ENCODE results near the gene NEUROD2. TPM values are rescaled to one million over a fixed set of nuclear protein-coding genes. Genes with fewer than 3 reads are reported as not detected.

NEUROD2 gene
- total and polyA plus RNA-seq, 4 donors = not detected

- DNase-seq (ENCODE audit: low spot score) = no peak
- H3K9ac ChIP-seq (ENCODE audit: low read depth in 1 of 2, low read length in 2 of 2) = no peak overlapping the region
- H3K36me3 ChIP-seq (ENCODE audit: control insufficient read depth in 4 of 4, insufficient read depth in 3 of 4, low read depth in 1 of 4, low read length in 3 of 4) = peaks cover 5 to 42% (median 12%) of the 10 kb centered on the region in 4 donors
- no peak overlapping the region for H3K27ac ChIP-seq (ENCODE audit: low read depth in 1 of 2, low read length in 2 of 2)
- no peak for TF ChIP-seq HNF4G (IDR thresholded peaks at IDR 0.05)
- TF ChIP-seq FOXA1 (IDR thresholded peaks at IDR 0.05) = no peak
- peaks cover 0 to 1% (median 0%) of the 10 kb centered on the region in 4 donors for H3K9me3 ChIP-seq (ENCODE audit: control insufficient read depth in 4 of 4, low read length in 3 of 4)
- no peak overlapping the region for H3K4me3 ChIP-seq (ENCODE audit: low read depth in 1 of 3, low read length in 3 of 3)
- 94% methylated on average over 11 of the region's 11 CpGs for WGBS
- no peaks in the 10 kb centered on the region for H3K27me3 ChIP-seq (ENCODE audit: control insufficient read depth in 4 of 4, insufficient read depth in 4 of 4, low read length in 3 of 4)
- no peaks in the 10 kb centered on the region for H3K4me1 ChIP-seq (ENCODE audit: control insufficient read depth in 4 of 4, insufficient read depth in 4 of 4, low read length in 3 of 4)
These were observed 41.4 kb downstream of the NEUROD2 start for GRCh38 chr17:39566094-39566850.

DNA sequence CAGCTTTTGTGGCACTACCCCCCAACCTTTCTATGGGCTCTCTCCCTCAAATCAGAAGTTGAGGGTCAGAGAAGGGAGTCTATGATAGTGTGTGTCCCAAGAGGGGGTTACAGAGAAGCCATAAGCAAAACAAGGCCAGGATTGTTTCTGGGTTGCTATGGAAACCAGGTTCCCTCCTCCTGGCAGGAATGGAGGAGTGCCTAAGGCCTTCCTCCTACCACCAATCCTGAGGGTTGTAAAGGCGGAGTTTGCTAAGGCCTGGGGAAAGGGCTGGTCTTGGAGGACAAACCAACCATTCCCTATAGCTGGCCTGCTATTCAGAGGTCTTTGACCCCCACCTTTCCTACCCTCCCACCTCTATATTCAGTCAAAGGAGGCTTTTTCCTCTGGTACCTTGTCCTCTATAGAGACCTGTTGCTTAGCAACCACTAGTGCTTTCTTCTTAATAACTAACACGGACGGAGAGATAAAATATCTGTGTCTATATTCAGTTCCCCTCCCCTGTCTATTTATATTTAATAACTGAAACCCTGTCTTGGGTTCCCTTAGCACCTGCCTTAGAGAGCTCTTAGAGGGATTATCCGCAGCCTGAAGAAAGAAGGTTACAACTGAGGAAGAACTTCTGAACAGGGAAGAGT is 43.4 kb downstream of the NEUROD2 start:
- H3K4me3 ChIP-seq (ENCODE audit: low read depth in 1 of 3, low read length in 3 of 3) = no peak overlapping the region
- TF ChIP-seq HNF4A (conservative IDR thresholded peaks at IDR 0.05) (no peak), REST (IDR thresholded peaks at IDR 0.05) (no peak), EGR1 (IDR thresholded peaks at IDR 0.05; ENCODE audit: low read depth in 2 of 2) (no peak), RAD21 (IDR thresholded peaks at IDR 0.05) (no peak)
- H3K9me3 ChIP-seq (ENCODE audit: control insufficient read depth in 4 of 4, low read length in 3 of 4) = no peaks in the 10 kb centered on the region
- no peak overlapping the region for H3K27ac ChIP-seq (ENCODE audit: low read depth in 1 of 2, low read length in 2 of 2)
- no peak overlapping the region for H3K9ac ChIP-seq (ENCODE audit: low read depth in 1 of 2, low read length in 2 of 2)
- H3K4me1 ChIP-seq (ENCODE audit: control insufficient read depth in 4 of 4, insufficient read depth in 4 of 4, low read length in 3 of 4) = no peaks in the 10 kb centered on the region
- WGBS = 93% methylated on average over 4 of the region's 4 CpGs
- H3K36me3 ChIP-seq (ENCODE audit: control insufficient read depth in 4 of 4, insufficient read depth in 3 of 4, low read depth in 1 of 4, low read length in 3 of 4) = peaks cover 9 to 47% (median 16%) of the 10 kb centered on the region in 4 donors
- DNase-seq (ENCODE audit: low spot score) = no peak
- H3K27me3 ChIP-seq (ENCODE audit: control insufficient read depth in 4 of 4, insufficient read depth in 4 of 4, low read length in 3 of 4) = no peaks in the 10 kb centered on the region

- Histone ChIP-seq H3K9ac (ENCODE audit: low read depth in 1 of 2, low read length in 2 of 2) (no peak overlapping the region), H3K4me1 (ENCODE audit: control insufficient read depth in 4 of 4, insufficient read depth in 4 of 4, low read length in 3 of 4) (no peaks in the 10 kb centered on the region), H3K36me3 (ENCODE audit: control insufficient read depth in 4 of 4, insufficient read depth in 3 of 4, low read depth in 1 of 4, low read length in 3 of 4) (peaks cover 9 to 43% (median 14%) of the 10 kb centered on the region in 4 donors), H3K9me3 (ENCODE audit: control insufficient read depth in 4 of 4, low read length in 3 of 4) (no peaks in the 10 kb centered on the region), H3K27ac (ENCODE audit: low read depth in 1 of 2, low read length in 2 of 2) (no peak overlapping the region), H3K27me3 (ENCODE audit: control insufficient read depth in 4 of 4, insufficient read depth in 4 of 4, low read length in 3 of 4) (no peaks in the 10 kb centered on the region), H3K4me3 (ENCODE audit: low read depth in 1 of 3, low read length in 3 of 3) (no peak overlapping the region)
- no peak for DNase-seq (ENCODE audit: low spot score)
- 80% methylated on average over 17 of the region's 17 CpGs for WGBS
- TF ChIP-seq REST (IDR thresholded peaks at IDR 0.05) (no peak), RAD21 (IDR thresholded peaks at IDR 0.05) (no peak), HNF4A (conservative IDR thresholded peaks at IDR 0.05) (no peak), YY1 (IDR thresholded peaks at IDR 0.05) (no peak), JUND (IDR thresholded peaks at IDR 0.05) (no peak), CTCF (IDR thresholded peaks at IDR 0.05; ENCODE audit: low read depth, low read length, missing input control) (no peak), TAF1 (conservative IDR thresholded peaks at IDR 0.05) (no peak), FOXA2 (IDR thresholded peaks at IDR 0.05) (no peak), NR2F2 (IDR thresholded peaks at IDR 0.05) (no peak), GABPA (IDR thresholded peaks at IDR 0.05 in 1 of 2, conservative IDR thresholded peaks at IDR 0.05 in 1 of 2) (no peak), EGR1 (IDR thresholded peaks at IDR 0.05; ENCODE audit: low read depth in 2 of 2) (no peak)
- TF ChIP-seq, protein P1, sequence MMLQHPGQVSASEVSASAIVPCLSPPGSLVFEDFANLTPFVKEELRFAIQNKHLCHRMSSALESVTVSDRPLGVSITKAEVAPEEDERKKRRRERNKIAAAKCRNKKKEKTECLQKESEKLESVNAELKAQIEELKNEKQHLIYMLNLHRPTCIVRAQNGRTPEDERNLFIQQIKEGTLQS (IDR thresholded peaks at IDR 0.05) = no peak
- TF ChIP-seq, protein P2, sequence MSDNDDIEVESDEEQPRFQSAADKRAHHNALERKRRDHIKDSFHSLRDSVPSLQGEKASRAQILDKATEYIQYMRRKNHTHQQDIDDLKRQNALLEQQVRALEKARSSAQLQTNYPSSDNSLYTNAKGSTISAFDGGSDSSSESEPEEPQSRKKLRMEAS (IDR thresholded peaks at IDR 0.05) = no peak
These were observed 44.2 kb downstream of the NEUROD2 start for GRCh38 chr17:39563476-39563875.

Measured in liver (tissue), 9 donors.